Measurements from ENCODE around the gene SHROOM3. TPM values are rescaled to one million over a fixed set of nuclear protein-coding genes. Genes with fewer than 3 reads are reported as not detected.

SHROOM3 gene
- polyA plus RNA-seq, 1 donor, result 28.6 TPM

DNA sequence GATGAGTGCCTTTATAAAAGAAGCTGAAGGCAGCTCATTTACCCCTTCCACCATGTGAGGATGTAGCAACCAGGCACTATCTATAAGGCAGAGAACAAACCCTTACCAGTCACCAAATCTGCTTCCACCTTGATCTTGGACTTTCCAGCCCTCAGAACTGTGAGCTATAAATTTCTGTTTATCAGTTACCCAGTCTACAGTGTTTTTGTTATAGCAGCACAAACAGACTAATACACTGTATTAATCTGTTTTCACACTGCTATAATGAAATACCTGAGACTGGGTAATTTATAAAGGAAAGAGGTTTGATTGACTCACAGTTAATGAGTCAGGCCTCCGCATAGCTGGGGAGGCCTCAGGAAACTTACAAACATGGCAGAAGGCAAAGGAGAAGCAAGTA is 371.7 kb downstream of the SHROOM3 start:
- no peak for DNase-seq

GRCh38 chr4:76809594-76810305 is 374.7 kb downstream of the SHROOM3 start:
- no peak for DNase-seq

GRCh38 chr4:76811604-76812412 is 376.8 kb downstream of the SHROOM3 start:
- peak; percentile 74 for DNase-seq

GRCh38 chr4:76813070-76813469 is 378.0 kb downstream of the SHROOM3 start:
- DNase-seq, result no peak

DNA sequence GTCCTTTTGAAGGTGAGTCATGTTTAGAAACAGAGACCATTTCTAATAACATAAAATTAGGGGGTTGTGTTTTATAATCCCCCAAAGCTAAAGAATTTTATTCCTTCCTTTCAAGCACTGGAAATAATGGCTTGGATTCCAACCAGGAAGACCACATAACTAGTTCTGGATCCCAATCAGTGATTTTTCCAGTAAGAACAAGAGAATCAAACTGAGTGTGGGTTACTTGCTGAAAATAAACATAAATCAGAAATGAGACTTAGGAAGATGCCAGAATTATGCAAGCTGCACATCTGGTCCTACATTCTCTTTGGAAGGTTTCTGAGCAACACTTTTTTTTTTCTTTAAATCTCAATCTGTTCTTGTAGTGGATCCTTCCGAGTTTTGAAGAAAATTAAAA is 386.6 kb downstream of the SHROOM3 start:
- DNase-seq, result no peak

- DNase-seq, result no peak
Observed at GRCh38 chr4:76822303-76822702, 387.3 kb downstream of the SHROOM3 start.

DNA sequence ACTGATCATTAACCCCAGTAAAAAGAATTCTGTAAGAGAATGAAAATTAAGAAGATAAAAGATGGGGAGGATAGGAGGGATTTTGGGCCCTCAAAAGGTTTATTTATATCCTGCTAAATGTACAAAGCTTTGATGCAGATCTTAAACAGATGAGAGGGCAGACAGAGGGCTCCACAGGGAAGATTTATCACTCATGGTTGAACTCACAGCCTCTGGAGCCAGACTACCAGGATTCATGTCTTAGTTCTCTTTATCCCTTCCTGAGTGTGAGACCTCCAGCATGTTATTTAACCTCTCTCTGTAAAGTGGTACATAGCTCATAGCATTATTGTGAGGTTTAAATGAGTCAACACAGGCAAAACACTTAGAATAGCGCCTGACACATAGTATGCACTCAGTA is 388.5 kb downstream of the SHROOM3 start:
- DNase-seq, result peak; percentile 73

- DNase-seq, result no peak
Observed at GRCh38 chr4:76830612-76830963, 395.6 kb downstream of the SHROOM3 start.

DNA sequence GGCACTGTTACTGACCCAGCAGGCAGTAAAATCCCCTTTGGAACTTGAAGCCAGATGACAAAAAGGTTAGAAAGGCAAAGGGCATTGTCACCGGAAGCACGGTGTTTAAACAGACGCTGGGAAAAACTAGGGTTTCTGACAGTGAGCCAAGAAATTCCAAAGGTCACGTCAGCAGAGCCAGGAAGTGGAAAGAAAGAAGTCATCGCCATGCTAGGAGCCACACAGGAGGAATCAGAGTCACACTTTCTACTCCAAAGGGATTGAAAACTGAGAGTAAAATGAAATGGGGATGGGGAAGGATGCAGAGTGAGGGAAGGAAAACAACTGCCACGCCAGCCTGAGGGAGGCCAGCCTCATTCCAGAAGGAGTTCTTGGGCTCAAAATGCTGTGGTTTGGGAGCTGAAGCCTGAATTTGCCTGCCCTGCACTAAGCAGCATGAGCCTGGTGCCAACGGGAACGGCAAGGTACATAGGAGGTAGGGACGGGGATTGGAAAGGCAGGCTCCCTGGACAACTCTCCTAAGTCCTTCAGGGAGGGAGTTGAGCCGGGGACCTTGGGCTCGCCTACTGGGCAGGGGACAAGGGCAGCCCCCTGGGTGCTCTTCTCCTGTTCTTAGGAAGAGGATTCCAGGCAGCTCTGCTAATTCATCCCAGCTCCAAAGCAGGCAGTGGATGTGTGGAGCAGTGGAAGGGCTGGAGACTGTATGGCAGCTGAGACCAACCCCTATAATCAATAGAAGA is 396.1 kb downstream of the SHROOM3 start:
- peak; percentile 91 for DNase-seq

DNA sequence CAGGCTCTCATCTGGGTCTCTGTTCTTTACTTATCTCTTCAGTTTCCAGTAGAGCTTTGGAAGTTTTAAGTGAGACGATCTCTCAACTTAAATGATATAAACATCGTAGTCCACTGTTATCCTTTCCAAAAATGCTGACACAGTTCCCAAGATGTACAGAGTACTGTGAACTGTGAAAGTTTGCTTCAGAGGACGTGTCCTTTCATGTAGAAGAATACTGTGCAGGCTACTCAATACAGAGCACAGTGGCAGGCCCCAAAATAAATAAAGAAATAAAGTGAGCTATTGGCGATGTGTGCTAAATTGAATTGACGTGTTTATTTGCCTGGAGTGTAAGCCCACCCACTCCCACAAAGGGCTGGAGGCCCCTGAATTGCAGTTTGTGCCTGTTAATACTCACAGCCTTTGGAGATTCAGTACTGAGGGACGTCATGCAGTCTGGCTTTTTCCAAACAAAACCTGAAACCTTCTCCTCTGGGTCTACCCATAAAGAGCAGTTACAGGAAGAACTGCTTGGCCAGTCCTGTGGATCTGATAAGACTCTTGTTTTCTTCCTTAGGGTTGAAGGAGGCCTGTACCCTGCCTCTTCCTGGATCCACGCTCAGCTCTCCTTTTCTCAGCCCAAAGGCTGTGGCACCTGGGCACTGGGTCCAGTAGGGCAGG is 396.8 kb downstream of the SHROOM3 start:
- peak; percentile 72 for DNase-seq

Other genes with a start within 250 kb of the SHROOM3 start
- gene SCARB2, start 221.4 kb upstream of the SHROOM3 start, polyA plus RNA-seq (ENCODE audit: insufficient read length), result 173 TPM
- 9.4 TPM for gene FAM47E, start 183.5 kb upstream of the SHROOM3 start, polyA plus RNA-seq (ENCODE audit: insufficient read length)
- gene STBD1, start 128.5 kb upstream of the SHROOM3 start, polyA plus RNA-seq (ENCODE audit: insufficient read length), result 1.3 TPM
- gene CCDC158, start 14.1 kb upstream of the SHROOM3 start, polyA plus RNA-seq (ENCODE audit: insufficient read length), result 1.1 TPM